HG03159 (cell line): Measurements from ENCODE around the gene MAST4.
A peak's percentile ranks its signal among the peaks of the same experiment; 100 is the strongest.

ENCODE experiments used
- ATAC-seq: cut with Tn5 transposase; IDR thresholded peaks from one replicate; pipeline ENCODE4 v1.9.1; 2021; ENCODE audit warnings: mild to moderate bottlenecking, moderate library complexity; ENCODE audit not compliant: unreplicated experiment

MAST4 gene

GRCh38 chr5:66982056-66982387, 385.8 kb downstream of the MAST4 start:
- no peak for ATAC-seq

GRCh38 chr5:66982470-66982869, 386.3 kb downstream of the MAST4 start:
- ATAC-seq = no peak

- ATAC-seq = no peak
Measured at GRCh38 chr5:66985417-66985816, 389.2 kb downstream of the MAST4 start.

GRCh38 chr5:66986009-66986408, 389.8 kb downstream of the MAST4 start:
- ATAC-seq = no peak

GRCh38 chr5:66986534-66986933, 390.3 kb downstream of the MAST4 start:
- no peak for ATAC-seq

GRCh38 chr5:66987126-66987525, 390.9 kb downstream of the MAST4 start:
- ATAC-seq = no peak

DNA sequence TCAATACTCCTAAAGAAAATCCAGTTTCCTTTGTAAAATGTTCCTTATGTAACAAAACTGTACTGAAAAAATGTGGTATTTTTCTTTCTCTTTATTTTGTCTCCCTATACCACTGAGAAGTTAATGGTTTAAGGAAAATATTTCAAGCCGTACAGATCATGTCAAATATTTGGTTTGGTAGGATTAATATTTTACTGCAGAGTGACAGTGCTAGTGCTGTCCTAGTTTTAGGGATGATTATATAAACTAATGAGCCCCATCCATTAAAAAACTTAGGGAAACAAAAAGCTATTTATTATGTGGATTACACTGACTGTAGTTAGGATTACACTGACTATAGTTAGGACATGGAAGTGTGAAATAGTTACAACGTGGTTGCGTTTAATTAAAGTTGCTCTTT, 391.3 kb downstream of the MAST4 start:
- no peak for ATAC-seq

DNA sequence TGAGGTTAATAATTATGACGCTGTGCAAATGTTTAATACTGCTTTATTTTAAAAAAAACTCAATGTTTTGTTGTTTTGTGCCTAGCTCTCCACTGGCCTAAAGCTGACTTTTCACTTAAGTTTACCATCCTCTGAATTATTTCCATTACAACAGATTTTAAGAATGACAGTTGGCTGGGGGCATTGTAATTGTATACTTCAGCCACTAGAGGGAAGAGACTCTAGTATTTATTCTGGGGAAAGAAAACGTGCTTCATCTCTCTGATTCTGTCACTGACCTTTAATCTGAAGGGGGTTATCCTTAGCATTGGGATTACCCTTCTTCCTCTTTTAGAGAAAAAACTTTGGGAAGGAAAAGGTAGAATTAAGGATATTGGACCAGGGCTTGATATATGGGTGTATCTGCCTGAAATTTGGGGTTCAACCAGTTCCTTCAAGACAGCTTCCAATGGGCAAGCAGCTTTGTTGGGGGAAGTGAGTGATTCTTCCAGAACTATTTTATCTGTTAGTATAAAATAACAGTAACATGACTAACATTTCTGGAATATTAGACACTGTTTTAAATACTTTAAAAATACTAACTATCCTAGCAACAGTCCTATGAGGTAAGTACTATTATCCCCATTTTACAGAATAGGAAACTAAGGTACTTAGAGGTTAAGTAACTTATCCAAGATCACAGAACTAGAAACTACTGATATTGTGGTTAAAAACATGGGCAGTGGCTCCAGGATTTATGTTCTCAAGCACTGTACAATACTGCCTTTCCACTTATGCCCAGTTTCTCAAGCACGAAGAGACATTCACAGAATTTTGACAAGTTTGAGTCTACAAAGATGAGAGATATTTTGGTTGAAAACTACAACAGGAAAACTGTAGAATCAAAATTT, 392.0 kb downstream of the MAST4 start:
- ATAC-seq = peak; percentile 92

DNA sequence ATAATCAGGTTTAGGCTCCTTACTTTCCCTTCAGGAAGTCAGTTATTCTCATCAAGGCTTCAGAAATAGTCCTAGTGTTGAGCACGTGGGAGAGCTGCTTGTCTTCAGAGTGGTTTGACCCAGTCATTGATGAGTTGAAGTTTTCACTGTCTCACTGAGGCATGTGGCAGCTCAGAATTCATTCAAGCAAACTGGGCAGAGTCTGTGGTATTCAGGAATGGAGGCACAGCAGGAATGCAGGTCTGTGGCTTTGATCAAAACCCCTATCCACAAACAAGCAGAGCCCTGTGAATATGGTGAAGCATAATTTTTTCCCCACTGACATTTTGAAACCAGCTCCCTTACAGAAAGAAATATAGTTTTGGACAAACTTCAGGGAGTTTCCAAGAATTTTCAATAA, 393.1 kb downstream of the MAST4 start:
- ATAC-seq = no peak

- no peak for ATAC-seq
Measured at GRCh38 chr5:66989781-66990180, 393.6 kb downstream of the MAST4 start.

GRCh38 chr5:66991746-66992145, 395.6 kb downstream of the MAST4 start:
- no peak for ATAC-seq

DNA sequence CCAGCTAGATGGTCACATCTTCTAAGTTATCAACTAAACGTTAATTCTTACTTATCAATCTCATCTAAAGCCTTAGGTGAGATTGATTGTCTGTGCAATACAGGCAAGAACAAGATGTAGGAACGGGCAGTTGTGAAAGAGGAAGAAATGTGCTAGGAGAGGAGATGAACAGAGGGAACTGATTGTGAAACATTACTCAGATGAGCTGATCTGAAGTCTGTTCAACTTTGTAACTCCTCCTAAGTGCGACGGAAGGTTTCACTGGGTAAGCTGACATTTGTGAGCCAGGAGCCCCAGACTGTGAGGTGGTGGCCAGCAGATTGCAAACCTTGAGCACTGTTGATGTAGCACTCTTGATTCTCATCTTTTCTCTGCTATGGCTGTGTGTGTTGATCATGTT, 396.4 kb downstream of the MAST4 start:
- no peak for ATAC-seq

DNA sequence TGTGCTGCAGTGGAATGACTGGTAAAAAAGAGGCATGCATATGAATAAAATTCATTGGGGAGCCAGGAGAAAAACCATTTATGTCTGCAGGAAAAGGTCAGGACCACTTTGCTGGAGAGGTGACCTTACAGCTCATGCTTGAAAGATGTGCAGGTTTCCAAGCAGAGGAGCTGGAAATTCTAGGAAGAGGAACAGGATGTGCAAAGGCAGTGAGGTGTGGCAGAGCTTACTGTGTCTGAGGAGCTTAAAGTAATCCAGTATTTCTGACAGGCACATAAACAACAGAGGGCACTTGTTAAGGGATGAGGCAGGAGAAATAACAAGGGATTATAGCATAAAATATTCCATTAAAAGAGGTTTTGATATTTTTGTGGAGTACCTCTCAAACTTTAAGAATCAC, 397.3 kb downstream of the MAST4 start:
- no peak for ATAC-seq

- ATAC-seq = no peak
Measured at GRCh38 chr5:66993882-66994281, 397.7 kb downstream of the MAST4 start.

GRCh38 chr5:66994790-66995189, 398.6 kb downstream of the MAST4 start:
- ATAC-seq = no peak

GRCh38 chr5:67000794-67001475, 404.7 kb downstream of the MAST4 start:
- no peak for ATAC-seq

GRCh38 chr5:67002832-67003684, 406.9 kb downstream of the MAST4 start:
- ATAC-seq = no peak

DNA sequence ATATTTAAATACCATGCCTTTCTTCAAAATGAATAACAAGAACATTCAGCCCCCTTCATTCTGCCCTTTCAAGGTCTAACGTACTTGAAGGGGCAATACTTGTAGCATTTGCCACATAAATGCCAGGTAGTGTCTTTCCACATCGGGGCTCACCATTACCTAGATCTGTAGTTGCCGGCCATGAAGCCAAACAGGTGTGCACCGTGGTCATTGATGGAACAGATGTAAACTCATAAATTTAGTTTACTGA, 407.4 kb downstream of the MAST4 start:
- no peak for ATAC-seq

DNA sequence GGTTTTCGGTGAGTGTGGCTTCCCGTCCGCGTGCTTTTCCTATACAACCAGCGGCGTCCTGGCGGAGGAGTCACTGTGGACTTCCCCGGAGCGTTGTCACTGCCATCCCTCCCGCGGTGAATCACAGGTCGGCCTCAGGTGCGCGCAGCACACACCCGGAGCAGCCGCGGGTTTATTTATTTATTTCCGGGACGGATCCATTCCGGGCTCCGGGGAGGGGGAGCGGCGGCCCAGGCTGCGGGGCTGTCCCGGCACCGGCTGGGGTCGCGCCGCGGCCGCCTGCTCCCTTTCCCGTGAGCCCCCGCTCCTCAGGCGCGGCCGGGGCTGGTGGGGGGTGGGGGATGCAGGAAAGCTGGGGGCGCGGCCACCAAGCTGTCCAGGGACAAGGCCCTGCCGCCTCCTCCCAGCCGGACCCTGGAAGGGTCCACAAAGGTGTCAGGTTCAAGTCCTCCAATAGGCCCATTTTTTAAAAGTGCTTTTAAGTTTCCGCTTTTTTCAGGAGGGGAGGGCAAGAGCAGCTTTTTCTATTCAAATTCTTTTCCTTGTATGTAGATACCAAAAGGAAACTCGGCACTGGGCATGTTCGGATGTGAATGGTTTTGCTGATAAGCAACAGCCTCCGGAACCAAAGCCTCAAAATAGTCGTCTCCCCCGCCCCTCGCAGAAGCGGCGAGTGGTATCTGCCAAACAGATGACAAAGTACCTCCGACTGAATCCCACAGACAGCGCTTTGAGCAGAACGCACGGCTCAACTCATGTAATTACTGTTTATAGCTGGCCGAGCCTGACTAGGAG, 407.9 kb downstream of the MAST4 start:
- peak; percentile 77 for ATAC-seq

- ATAC-seq = no peak
Measured at GRCh38 chr5:67004730-67005350, 408.6 kb downstream of the MAST4 start.
